ENCODE data around the gene NWD2.
"Not testable (repeated sequence)": the region's sequence is repeated elsewhere in the genome, so short reads cannot be mapped to it uniquely, and the experiment has no call there.

The NWD2 gene

GRCh38 chr4:37413612-37414011, 169.1 kb downstream of the NWD2 start:
- not testable (repeated sequence) for H3K9ac ChIP-seq (ENCODE audit: low read length); H3K36me3 ChIP-seq (ENCODE audit: control insufficient read depth, insufficient read depth, low read length); H3K27ac ChIP-seq (ENCODE audit: low read depth, low read length); H3K4me3 ChIP-seq (ENCODE audit: low read length); H3K4me1 ChIP-seq (ENCODE audit: control insufficient read depth, insufficient read depth, low read length); H3K27me3 ChIP-seq (ENCODE audit: control insufficient read depth, insufficient read depth, low read length)

- Histone ChIP-seq H3K9ac (ENCODE audit: low read length) (no peak overlapping the region), H3K4me1 (ENCODE audit: control insufficient read depth, insufficient read depth, low read length) (no peaks in the 10 kb centered on the region), H3K27ac (ENCODE audit: low read depth, low read length) (no peak overlapping the region), H3K36me3 (ENCODE audit: control insufficient read depth, insufficient read depth, low read length) (no peaks in the 10 kb centered on the region), H3K27me3 (ENCODE audit: control insufficient read depth, insufficient read depth, low read length) (no peaks in the 10 kb centered on the region), H3K4me3 (ENCODE audit: low read length) (no peak overlapping the region)
Observed at GRCh38 chr4:37415845-37416369, 171.4 kb downstream of the NWD2 start.

- no peak overlapping the region for H3K27ac ChIP-seq (ENCODE audit: low read depth, low read length)
- H3K9ac ChIP-seq (ENCODE audit: low read length) = no peak overlapping the region
- H3K4me1 ChIP-seq (ENCODE audit: control insufficient read depth, insufficient read depth, low read length) = no peaks in the 10 kb centered on the region
- H3K27me3 ChIP-seq (ENCODE audit: control insufficient read depth, insufficient read depth, low read length) = no peaks in the 10 kb centered on the region
- H3K4me3 ChIP-seq (ENCODE audit: low read length) = no peak overlapping the region
- no peaks in the 10 kb centered on the region for H3K36me3 ChIP-seq (ENCODE audit: control insufficient read depth, insufficient read depth, low read length)
Observed at GRCh38 chr4:37421614-37422013, 177.1 kb downstream of the NWD2 start.

GRCh38 chr4:37422102-37422501, 177.6 kb downstream of the NWD2 start:
- Histone ChIP-seq H3K4me3 (ENCODE audit: low read length) (no peak overlapping the region), H3K27ac (ENCODE audit: low read depth, low read length) (no peak overlapping the region), H3K27me3 (ENCODE audit: control insufficient read depth, insufficient read depth, low read length) (no peaks in the 10 kb centered on the region), H3K36me3 (ENCODE audit: control insufficient read depth, insufficient read depth, low read length) (no peaks in the 10 kb centered on the region), H3K9ac (ENCODE audit: low read length) (no peak overlapping the region), H3K4me1 (ENCODE audit: control insufficient read depth, insufficient read depth, low read length) (no peaks in the 10 kb centered on the region)

- Histone ChIP-seq H3K27ac (ENCODE audit: low read depth, low read length) (no peak overlapping the region), H3K4me3 (ENCODE audit: low read length) (no peak overlapping the region), H3K27me3 (ENCODE audit: control insufficient read depth, insufficient read depth, low read length) (no peaks in the 10 kb centered on the region), H3K4me1 (ENCODE audit: control insufficient read depth, insufficient read depth, low read length) (no peaks in the 10 kb centered on the region), H3K36me3 (ENCODE audit: control insufficient read depth, insufficient read depth, low read length) (no peaks in the 10 kb centered on the region), H3K9ac (ENCODE audit: low read length) (no peak overlapping the region)
Observed at GRCh38 chr4:37422638-37423037, 178.1 kb downstream of the NWD2 start.

GRCh38 chr4:37423310-37423709, 178.8 kb downstream of the NWD2 start:
- H3K4me1 ChIP-seq (ENCODE audit: control insufficient read depth, insufficient read depth, low read length) = no peaks in the 10 kb centered on the region
- H3K9ac ChIP-seq (ENCODE audit: low read length) = no peak overlapping the region
- no peaks in the 10 kb centered on the region for H3K27me3 ChIP-seq (ENCODE audit: control insufficient read depth, insufficient read depth, low read length)
- H3K36me3 ChIP-seq (ENCODE audit: control insufficient read depth, insufficient read depth, low read length) = no peaks in the 10 kb centered on the region
- no peak overlapping the region for H3K27ac ChIP-seq (ENCODE audit: low read depth, low read length)
- no peak overlapping the region for H3K4me3 ChIP-seq (ENCODE audit: low read length)

GRCh38 chr4:37424753-37425152, 180.2 kb downstream of the NWD2 start:
- Histone ChIP-seq H3K27ac (ENCODE audit: low read depth, low read length) (no peak overlapping the region), H3K36me3 (ENCODE audit: control insufficient read depth, insufficient read depth, low read length) (no peaks in the 10 kb centered on the region), H3K4me3 (ENCODE audit: low read length) (no peak overlapping the region), H3K4me1 (ENCODE audit: control insufficient read depth, insufficient read depth, low read length) (no peaks in the 10 kb centered on the region), H3K9ac (ENCODE audit: low read length) (no peak overlapping the region), H3K27me3 (ENCODE audit: control insufficient read depth, insufficient read depth, low read length) (no peaks in the 10 kb centered on the region)

GRCh38 chr4:37425857-37426256, 181.3 kb downstream of the NWD2 start:
- H3K27ac ChIP-seq (ENCODE audit: low read depth, low read length) = no peak overlapping the region
- no peak overlapping the region for H3K9ac ChIP-seq (ENCODE audit: low read length)
- no peaks in the 10 kb centered on the region for H3K27me3 ChIP-seq (ENCODE audit: control insufficient read depth, insufficient read depth, low read length)
- H3K4me3 ChIP-seq (ENCODE audit: low read length) = no peak overlapping the region
- H3K36me3 ChIP-seq (ENCODE audit: control insufficient read depth, insufficient read depth, low read length) = no peaks in the 10 kb centered on the region
- no peaks in the 10 kb centered on the region for H3K4me1 ChIP-seq (ENCODE audit: control insufficient read depth, insufficient read depth, low read length)

- H3K27ac ChIP-seq (ENCODE audit: low read depth, low read length) = no peak overlapping the region
- no peak overlapping the region for H3K4me3 ChIP-seq (ENCODE audit: low read length)
- no peaks in the 10 kb centered on the region for H3K36me3 ChIP-seq (ENCODE audit: control insufficient read depth, insufficient read depth, low read length)
- no peaks in the 10 kb centered on the region for H3K4me1 ChIP-seq (ENCODE audit: control insufficient read depth, insufficient read depth, low read length)
- H3K27me3 ChIP-seq (ENCODE audit: control insufficient read depth, insufficient read depth, low read length) = no peaks in the 10 kb centered on the region
- no peak overlapping the region for H3K9ac ChIP-seq (ENCODE audit: low read length)
Observed at GRCh38 chr4:37427193-37427592, 182.7 kb downstream of the NWD2 start.

GRCh38 chr4:37429906-37430305, 185.4 kb downstream of the NWD2 start:
- no peaks in the 10 kb centered on the region for H3K4me1 ChIP-seq (ENCODE audit: control insufficient read depth, insufficient read depth, low read length)
- H3K27ac ChIP-seq (ENCODE audit: low read depth, low read length) = no peak overlapping the region
- H3K27me3 ChIP-seq (ENCODE audit: control insufficient read depth, insufficient read depth, low read length) = no peaks in the 10 kb centered on the region
- H3K4me3 ChIP-seq (ENCODE audit: low read length) = no peak overlapping the region
- H3K9ac ChIP-seq (ENCODE audit: low read length) = no peak overlapping the region
- H3K36me3 ChIP-seq (ENCODE audit: control insufficient read depth, insufficient read depth, low read length) = no peaks in the 10 kb centered on the region

GRCh38 chr4:37430718-37431416, 186.3 kb downstream of the NWD2 start:
- no peaks in the 10 kb centered on the region for H3K4me1 ChIP-seq (ENCODE audit: control insufficient read depth, insufficient read depth, low read length)
- H3K9ac ChIP-seq (ENCODE audit: low read length) = no peak overlapping the region
- H3K27ac ChIP-seq (ENCODE audit: low read depth, low read length) = no peak overlapping the region
- no peak overlapping the region for H3K4me3 ChIP-seq (ENCODE audit: low read length)
- no peaks in the 10 kb centered on the region for H3K27me3 ChIP-seq (ENCODE audit: control insufficient read depth, insufficient read depth, low read length)
- H3K36me3 ChIP-seq (ENCODE audit: control insufficient read depth, insufficient read depth, low read length) = no peaks in the 10 kb centered on the region

GRCh38 chr4:37431417-37431743, 186.8 kb downstream of the NWD2 start:
- no peaks in the 10 kb centered on the region for H3K4me1 ChIP-seq (ENCODE audit: control insufficient read depth, insufficient read depth, low read length)
- H3K36me3 ChIP-seq (ENCODE audit: control insufficient read depth, insufficient read depth, low read length) = no peaks in the 10 kb centered on the region
- H3K27ac ChIP-seq (ENCODE audit: low read depth, low read length) = no peak overlapping the region
- H3K27me3 ChIP-seq (ENCODE audit: control insufficient read depth, insufficient read depth, low read length) = no peaks in the 10 kb centered on the region
- no peak overlapping the region for H3K9ac ChIP-seq (ENCODE audit: low read length)
- no peak overlapping the region for H3K4me3 ChIP-seq (ENCODE audit: low read length)

GRCh38 chr4:37434469-37434868, 189.9 kb downstream of the NWD2 start:
- no peaks in the 10 kb centered on the region for H3K4me1 ChIP-seq (ENCODE audit: control insufficient read depth, insufficient read depth, low read length)
- no peak overlapping the region for H3K9ac ChIP-seq (ENCODE audit: low read length)
- H3K4me3 ChIP-seq (ENCODE audit: low read length) = no peak overlapping the region
- no peaks in the 10 kb centered on the region for H3K36me3 ChIP-seq (ENCODE audit: control insufficient read depth, insufficient read depth, low read length)
- no peaks in the 10 kb centered on the region for H3K27me3 ChIP-seq (ENCODE audit: control insufficient read depth, insufficient read depth, low read length)
- no peak overlapping the region for H3K27ac ChIP-seq (ENCODE audit: low read depth, low read length)
